IMR-90 (cell line): ENCODE data around the gene MMP3. TPM values are rescaled to one million over a fixed set of nuclear protein-coding genes. Genes with fewer than 3 reads are reported as not detected.
"Not testable (repeated sequence)": the region's sequence is repeated elsewhere in the genome, so short reads cannot be mapped to it uniquely, and the experiment has no call there.

Source experiments
- ATAC-seq: fragments of 200-7000 bp; cut with Tn5 transposase; 2 replicates; pipeline ENCODE4 v1.9.1; 2020; ENCODE audit warnings: low read depth, mild to moderate bottlenecking, moderate library complexity
- BruUV-seq: library from RNA; stranded (reverse); fragments of 400-500 nt; replicated peaks from 2 replicates; lab custom pipeline; 2021; lab: Mats Ljungman, UMichigan
- CTCF ChIA-PET: fragments of 300-600 bp; formaldehyde crosslinking; extraction: SDS; loops from one replicate; lab custom pipeline; 2021; ENCODE audit warnings: antibody characterized with exemption; lab: Yijun Ruan, JAX
- POLR2A ChIA-PET: fragments of 300-600 bp; sonication (Branson Sonifier 250); formaldehyde crosslinking; loops from one replicate; lab custom pipeline; 2022; ENCODE audit warnings: antibody characterized with exemption; ENCODE audit not compliant: unreplicated experiment; lab: Charles Lee
- DNase-seq: peaks from one replicate; pipeline ENCODE4 v3.0.0; 2013
- H2AFZ ChIP-seq: replicated peaks from 2 replicates; pipeline ENCODE3; 2013; ENCODE audit warnings: low read length, mild to moderate bottlenecking; ENCODE audit not compliant: poor library complexity
- H2AK5ac ChIP-seq: 2 replicates; pipeline ENCODE4 v1.6.1; 2013; ENCODE audit warnings: low read depth, low read length, inconsistent platforms
- H2AK9ac ChIP-seq: replicated peaks from 2 replicates; pipeline ENCODE3; 2013; ENCODE audit warnings: mild to moderate bottlenecking, low read depth, low read length, moderate library complexity; ENCODE audit not compliant: poor library complexity
- H2BK120ac ChIP-seq: 2 replicates; pipeline ENCODE4 v1.6.1; 2013; ENCODE audit warnings: low read depth, low read length, inconsistent platforms
- H2BK15ac ChIP-seq: 3 replicates; pipeline ENCODE4 v1.6.1; 2013; ENCODE audit warnings: low read depth, low read length, inconsistent platforms
- H2BK20ac ChIP-seq: 2 replicates; pipeline ENCODE4 v1.6.1; 2013; ENCODE audit warnings: low read depth, mild to moderate bottlenecking, inconsistent platforms, low read length, moderate library complexity
- H2BK5ac ChIP-seq: 2 replicates; pipeline ENCODE4 v1.6.1; 2013; ENCODE audit warnings: mild to moderate bottlenecking, low read depth, low read length, inconsistent platforms; ENCODE audit not compliant: poor library complexity, severe bottlenecking
- H3K14ac ChIP-seq: replicated peaks from 2 replicates; pipeline ENCODE4 v1.6.1; 2013; ENCODE audit warnings: low read depth, low read length, inconsistent platforms
- H3K18ac ChIP-seq: 2 replicates; pipeline ENCODE4 v1.6.1; 2013; ENCODE audit warnings: low read depth, low read length, control low read depth
- H3K23ac ChIP-seq: 2 replicates; pipeline ENCODE4 v1.6.1; 2013; ENCODE audit warnings: low read depth, low read length, inconsistent platforms
- H3K27ac ChIP-seq: 2 replicates; pipeline ENCODE4 v1.5.1; 2013; ENCODE audit warnings: mild to moderate bottlenecking, control low read depth, low read length; ENCODE audit not compliant: insufficient read depth
- H3K27me3 ChIP-seq: 2 replicates; pipeline ENCODE4 v1.6.1; 2013; ENCODE audit warnings: low read length; ENCODE audit not compliant: control insufficient read depth, insufficient read depth
- H3K36me3 ChIP-seq: 2 replicates; pipeline ENCODE4 v1.6.1; 2013; ENCODE audit warnings: low read length, mixed read lengths; ENCODE audit not compliant: control insufficient read depth, insufficient read depth
- H3K4ac ChIP-seq: 2 replicates; pipeline ENCODE4 v1.6.1; 2013; ENCODE audit warnings: low read depth, low read length, inconsistent platforms
- H3K4me1 ChIP-seq: 2 replicates; pipeline ENCODE4 v1.6.1; 2013; ENCODE audit warnings: low read length, mixed read lengths; ENCODE audit not compliant: control insufficient read depth, insufficient read depth
- H3K4me2 ChIP-seq: 2 replicates; pipeline ENCODE4 v1.6.1; 2013; ENCODE audit warnings: low read depth, mild to moderate bottlenecking, control low read depth, low read length, moderate library complexity
- H3K4me3 ChIP-seq: 2 replicates; pipeline ENCODE4 v1.5.1; 2013; ENCODE audit warnings: low read depth, mild to moderate bottlenecking, control low read depth, low read length, moderate library complexity; ENCODE audit not compliant: insufficient read depth
- H3K56ac ChIP-seq: 2 replicates; pipeline ENCODE4 v1.6.1; 2013; ENCODE audit warnings: low read length, inconsistent platforms; ENCODE audit not compliant: insufficient read depth; ENCODE audit errors: extremely low read depth
- H3K79me1 ChIP-seq, 2 experiments: 2 replicates each; pipeline ENCODE4 v1.6.1; 2013; ENCODE audit warnings: low read length in 2 of 2, inconsistent platforms in 1 of 2, low read depth in 1 of 2
- H3K9ac ChIP-seq: 2 replicates; pipeline ENCODE4 v1.6.1; 2013; ENCODE audit warnings: low read depth, low read length, control low read depth
- H3K9me1 ChIP-seq: 2 replicates; pipeline ENCODE4 v1.6.1; 2013; ENCODE audit warnings: low read length, inconsistent platforms; ENCODE audit not compliant: insufficient read depth
- H3K9me3 ChIP-seq: 2 replicates; pipeline ENCODE4 v1.6.1; 2013; ENCODE audit warnings: low read length; ENCODE audit not compliant: control insufficient read depth, insufficient read depth
- H4K20me1 ChIP-seq: 2 replicates; pipeline ENCODE4 v1.6.1; 2013; ENCODE audit warnings: low read length, inconsistent platforms; ENCODE audit not compliant: insufficient read depth
- H4K5ac ChIP-seq: 2 replicates; pipeline ENCODE4 v1.6.1; 2013; ENCODE audit warnings: mild to moderate bottlenecking, low read depth, low read length, control low read depth
- H4K8ac ChIP-seq, 2 experiments: 2 replicates each; pipeline ENCODE4 v1.6.1; 2013; ENCODE audit warnings: low read depth in 2 of 2, low read length in 2 of 2, control low read depth in 1 of 2, inconsistent platforms in 1 of 2
- H4K91ac ChIP-seq: 2 replicates; pipeline ENCODE4 v1.6.1; 2013; ENCODE audit warnings: low read depth, low read length, inconsistent platforms; ENCODE audit not compliant: insufficient read depth
- WGBS, 2 experiments: methylation state at CpG; one replicate each; pipeline versions ENCODE4 v1.1.5 to v1.1.7; 2013; ENCODE audit warnings: missing lambda C conversion rate in 2 of 2; ENCODE audit not compliant: insufficient read length in 1 of 2; ENCODE audit errors: extremely low coverage in 2 of 2; 5-methylcytosine and 5-hydroxymethylcytosine counted together
- dilution Hi-C: fragments of 300-500 bp; cut with HindIII; formaldehyde crosslinking; loops from one replicate; pipeline ENCODE4 v1.14.3; 2018; ENCODE audit warnings: low sequenced_read_pairs; ENCODE audit not compliant: unreplicated experiment
- in situ Hi-C: fragments of 300-500 bp; cut with MboI; formaldehyde crosslinking; loops from 3 replicates; pipeline ENCODE4 v1.14.3; 2019; ENCODE audit warnings: low sequenced_read_pairs, inconsistent platforms, mixed read lengths
- intact Hi-C: fragments of 100-400 bp; cut with micrococcal nuclease; formaldehyde crosslinking; loops from 2 replicates; pipeline ENCODE4 v1.10.0; 2022
- polyA plus RNA-seq, 3 experiments: library from polyadenylated mRNA; depleted of rRNA; stranded (reverse); fragments of >200 nt; gene quantifications; 2 replicates each; pipeline ENCODE4 v1.2.3, GENCODE V29; 2012; ENCODE audit warnings: low replicate concordance in 1 of 3
- total RNA-seq: library from RNA; depleted of rRNA; stranded (reverse); fragments of >200 nt; gene quantifications from 2 replicates; pipeline ENCODE4 v1.2.3, GENCODE V29; 2012

The MMP3 gene
- total and polyA plus RNA-seq, 2 of the 4 experiments (the other 2 are of a cell fraction), result under 0.01 to 0.39 TPM

- H3K36me3 ChIP-seq, intact Hi-C loops, DNase-seq, POLR2A ChIA-PET, BruUV-seq, in situ Hi-C loops, H3K23ac ChIP-seq, H2AFZ ChIP-seq, H2BK120ac ChIP-seq, H3K9me3 ChIP-seq, H4K91ac ChIP-seq, H2BK20ac ChIP-seq, H3K27ac ChIP-seq, H3K79me1 ChIP-seq, H3K56ac ChIP-seq, H2BK5ac ChIP-seq, H3K4me3 ChIP-seq, H2AK9ac ChIP-seq, H4K8ac ChIP-seq, ATAC-seq, H3K4me1 ChIP-seq, H3K9ac ChIP-seq, H3K9me1 ChIP-seq, dilution Hi-C loops, H3K4ac ChIP-seq, H4K5ac ChIP-seq, H2AK5ac ChIP-seq, H3K18ac ChIP-seq, H4K20me1 ChIP-seq, H3K14ac ChIP-seq, H3K4me2 ChIP-seq, H3K27me3 ChIP-seq, H2BK15ac ChIP-seq: not testable (repeated sequence)
- 100% methylated on average over 1 of the region's 8 CpGs; no CpG with 5 or more reads in 1 of the 2 experiments for WGBS, 2 experiments
- CTCF ChIA-PET, result interaction anchor here (0.7 kb wide), 1 partner anchor 1569 kb away, joined by 7 read pairs; no protein-coding TSS in a partner anchor
Measured at GRCh38 chr11:102869354-102869964, 26.1 kb upstream of the MMP3 start.
